Measurements from ENCODE around the gene CPXM2.

GRCh38 chr10:123837756-123838155 is 53.9 kb downstream of the CPXM2 start:
- TF ChIP-seq, protein P1, sequence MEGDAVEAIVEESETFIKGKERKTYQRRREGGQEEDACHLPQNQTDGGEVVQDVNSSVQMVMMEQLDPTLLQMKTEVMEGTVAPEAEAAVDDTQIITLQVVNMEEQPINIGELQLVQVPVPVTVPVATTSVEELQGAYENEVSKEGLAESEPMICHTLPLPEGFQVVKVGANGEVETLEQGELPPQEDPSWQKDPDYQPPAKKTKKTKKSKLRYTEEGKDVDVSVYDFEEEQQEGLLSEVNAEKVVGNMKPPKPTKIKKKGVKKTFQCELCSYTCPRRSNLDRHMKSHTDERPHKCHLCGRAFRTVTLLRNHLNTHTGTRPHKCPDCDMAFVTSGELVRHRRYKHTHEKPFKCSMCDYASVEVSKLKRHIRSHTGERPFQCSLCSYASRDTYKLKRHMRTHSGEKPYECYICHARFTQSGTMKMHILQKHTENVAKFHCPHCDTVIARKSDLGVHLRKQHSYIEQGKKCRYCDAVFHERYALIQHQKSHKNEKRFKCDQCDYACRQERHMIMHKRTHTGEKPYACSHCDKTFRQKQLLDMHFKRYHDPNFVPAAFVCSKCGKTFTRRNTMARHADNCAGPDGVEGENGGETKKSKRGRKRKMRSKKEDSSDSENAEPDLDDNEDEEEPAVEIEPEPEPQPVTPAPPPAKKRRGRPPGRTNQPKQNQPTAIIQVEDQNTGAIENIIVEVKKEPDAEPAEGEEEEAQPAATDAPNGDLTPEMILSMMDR (conservative IDR thresholded peaks at IDR 0.05; ENCODE audit: low read length) = no peak
- TF ChIP-seq EZH2phosphoT487 (IDR thresholded peaks at IDR 0.05; ENCODE audit: borderline replicate concordance, low read depth, low read length) = no peak

Measured in OCI-LY7 (cell line).